ENCODE data around the gene HSD11B1L. TPM values are rescaled to one million over a fixed set of nuclear protein-coding genes. Genes with fewer than 3 reads are reported as not detected.

Gene HSD11B1L
- total and polyA plus RNA-seq, 2 donors (not counting 1 experiment from before 2014, with no cell fraction given): 1.8 to 4.6 TPM

DNA sequence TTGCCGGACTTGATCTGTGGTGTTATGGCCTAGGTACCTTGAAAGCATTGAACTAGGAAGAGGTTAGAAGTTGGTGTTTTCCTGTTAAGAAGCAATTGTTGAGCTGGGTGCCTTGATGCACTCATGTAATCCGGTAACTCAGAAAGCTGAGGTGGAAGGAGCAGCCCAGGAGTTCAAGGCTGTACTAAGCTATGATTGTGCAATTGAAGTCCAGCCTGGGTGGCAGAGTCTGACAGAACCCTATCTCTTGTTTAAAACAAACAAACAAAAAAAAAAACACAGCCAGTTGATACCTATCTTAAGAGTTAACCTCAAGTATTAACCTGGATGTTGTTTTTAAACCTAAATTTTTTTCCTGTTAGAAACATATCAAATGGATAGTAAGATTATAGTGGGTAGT lies 38.6 kb upstream of the HSD11B1L start:
- no peak overlapping the region for H3K4me2 ChIP-seq (replicated peaks; ENCODE audit: low read depth, low read length, poor library complexity, severe bottlenecking)
- no peak overlapping the region for H3K27ac ChIP-seq (ENCODE audit: low read length in 2 of 2)
- TF ChIP-seq, protein P1, sequence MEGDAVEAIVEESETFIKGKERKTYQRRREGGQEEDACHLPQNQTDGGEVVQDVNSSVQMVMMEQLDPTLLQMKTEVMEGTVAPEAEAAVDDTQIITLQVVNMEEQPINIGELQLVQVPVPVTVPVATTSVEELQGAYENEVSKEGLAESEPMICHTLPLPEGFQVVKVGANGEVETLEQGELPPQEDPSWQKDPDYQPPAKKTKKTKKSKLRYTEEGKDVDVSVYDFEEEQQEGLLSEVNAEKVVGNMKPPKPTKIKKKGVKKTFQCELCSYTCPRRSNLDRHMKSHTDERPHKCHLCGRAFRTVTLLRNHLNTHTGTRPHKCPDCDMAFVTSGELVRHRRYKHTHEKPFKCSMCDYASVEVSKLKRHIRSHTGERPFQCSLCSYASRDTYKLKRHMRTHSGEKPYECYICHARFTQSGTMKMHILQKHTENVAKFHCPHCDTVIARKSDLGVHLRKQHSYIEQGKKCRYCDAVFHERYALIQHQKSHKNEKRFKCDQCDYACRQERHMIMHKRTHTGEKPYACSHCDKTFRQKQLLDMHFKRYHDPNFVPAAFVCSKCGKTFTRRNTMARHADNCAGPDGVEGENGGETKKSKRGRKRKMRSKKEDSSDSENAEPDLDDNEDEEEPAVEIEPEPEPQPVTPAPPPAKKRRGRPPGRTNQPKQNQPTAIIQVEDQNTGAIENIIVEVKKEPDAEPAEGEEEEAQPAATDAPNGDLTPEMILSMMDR (IDR thresholded peaks at IDR 0.05): no peak
- no peak for TF ChIP-seq EZH2 (IDR thresholded peaks at IDR 0.05; ENCODE audit: borderline replicate concordance, insufficient read depth, low read depth, low read length, poor library complexity, severe bottlenecking)
- peaks cover 2 to 57% of the 10 kb centered on the region in 2 experiments for H3K36me3 ChIP-seq (replicated peaks in 1 of 2; ENCODE audit: control extremely low read depth in 1 of 2, control insufficient read depth in 1 of 2, extremely low read depth in 1 of 2, insufficient read depth in 2 of 2, low read length in 1 of 2)
- H4K20me1 ChIP-seq (ENCODE audit: control insufficient read depth, insufficient read depth, low read length, poor library complexity, severe bottlenecking): peaks cover 97% of the 10 kb centered on the region
- DNase-seq (no peak), ATAC-seq (ENCODE audit: low read depth) (no peak)
- intact Hi-C loops (cut with micrococcal nuclease): no loop called here
- H3K27ac Mint-ChIP-seq: no peak overlapping the region
- CTCF ChIA-PET: interaction anchor here (0.6 to 1.0 kb wide), 2 partner anchors 30 to 1312 kb away, joined by 3 read pairs; no protein-coding TSS in a partner anchor
- H3K79me2 ChIP-seq (ENCODE audit: control insufficient read depth, insufficient read depth, low read length): peaks cover 100% of the 10 kb centered on the region
- H3K4me3 ChIP-seq (ENCODE audit: control extremely low read depth in 1 of 5, extremely low read depth in 1 of 5, insufficient read depth in 1 of 5, low read depth in 2 of 5, low read length in 4 of 5): no peak overlapping the region
- H2AFZ ChIP-seq (ENCODE audit: insufficient read depth, low read depth, low read length, poor library complexity, severe bottlenecking): no peak overlapping the region
- no peaks in the 10 kb centered on the region for H3K4me1 ChIP-seq (ENCODE audit: control insufficient read depth in 2 of 2, insufficient read depth in 2 of 2, low read length in 2 of 2)
- POLR2A ChIA-PET: no interaction called here
- H3K27me3 Mint-ChIP-seq: no peaks in the 10 kb centered on the region
- no peaks in the 10 kb centered on the region for H3K9me3 ChIP-seq (ENCODE audit: control extremely low read depth in 1 of 3, control insufficient read depth in 2 of 3, insufficient read depth in 1 of 3, low read length in 2 of 3)
- 100% methylated on average over 1 of the region's 2 CpGs for WGBS (ENCODE audit: insufficient coverage)
- no peak overlapping the region for H3K4me3 Mint-ChIP-seq
- no peaks in the 10 kb centered on the region for H3K9me3 Mint-ChIP-seq (ENCODE audit: insufficient read depth)
- no peaks in the 10 kb centered on the region for H3K27me3 ChIP-seq (replicated peaks in 1 of 4; ENCODE audit: control extremely low read depth in 1 of 4, control insufficient read depth in 3 of 4, insufficient read depth in 4 of 4, low read length in 3 of 4)
- H3K9ac ChIP-seq (ENCODE audit: low read length): no peak overlapping the region
- H3K4me1 Mint-ChIP-seq: peaks cover 20% of the 10 kb centered on the region

DNA sequence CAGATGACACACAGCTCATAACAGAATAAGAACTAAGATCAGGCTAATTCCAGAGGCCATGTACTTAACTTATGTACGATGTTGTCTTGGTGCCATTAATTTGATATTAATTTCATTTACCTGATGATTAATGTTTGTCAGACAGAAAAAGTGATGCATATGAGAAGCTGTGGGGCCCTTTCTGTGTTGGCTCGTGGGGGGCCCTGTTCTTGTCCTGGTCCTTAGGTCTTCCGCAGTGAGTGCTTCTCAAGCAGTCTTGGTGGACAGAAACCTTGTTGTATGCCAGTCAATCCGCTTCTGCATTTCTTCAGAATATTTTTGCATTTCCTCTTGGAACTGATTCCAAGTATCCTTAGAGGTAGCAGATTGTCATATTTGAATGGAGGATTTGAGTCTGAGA lies 37.8 kb upstream of the HSD11B1L start:
- H4K20me1 ChIP-seq (ENCODE audit: control insufficient read depth, insufficient read depth, low read length, poor library complexity, severe bottlenecking): peaks cover 97% of the 10 kb centered on the region
- no peak overlapping the region for H2AFZ ChIP-seq (ENCODE audit: insufficient read depth, low read depth, low read length, poor library complexity, severe bottlenecking)
- DNase-seq (no peak), ATAC-seq (ENCODE audit: low read depth) (no peak)
- H3K36me3 ChIP-seq (replicated peaks in 1 of 2; ENCODE audit: control extremely low read depth in 1 of 2, control insufficient read depth in 1 of 2, extremely low read depth in 1 of 2, insufficient read depth in 2 of 2, low read length in 1 of 2): peaks cover 0 to 66% of the 10 kb centered on the region in 2 experiments
- H3K27me3 ChIP-seq (replicated peaks in 1 of 4; ENCODE audit: control extremely low read depth in 1 of 4, control insufficient read depth in 3 of 4, insufficient read depth in 4 of 4, low read length in 3 of 4): no peaks in the 10 kb centered on the region
- Mint-ChIP-seq H3K4me1 (peaks cover 13% of the 10 kb centered on the region), H3K4me3 (no peak overlapping the region), H3K27me3 (no peaks in the 10 kb centered on the region), H3K9me3 (ENCODE audit: insufficient read depth) (no peaks in the 10 kb centered on the region), H3K27ac (no peak overlapping the region)
- no peaks in the 10 kb centered on the region for H3K4me1 ChIP-seq (ENCODE audit: control insufficient read depth in 2 of 2, insufficient read depth in 2 of 2, low read length in 2 of 2)
- ChIA-PET CTCF (interaction anchor here (0.6 kb wide), 1 partner anchor 1312 kb away, joined by 3 read pairs; no protein-coding TSS in a partner anchor), POLR2A (no interaction called here)
- no peaks in the 10 kb centered on the region for H3K9me3 ChIP-seq (ENCODE audit: control extremely low read depth in 1 of 3, control insufficient read depth in 2 of 3, insufficient read depth in 1 of 3, low read length in 2 of 3)
- H3K79me2 ChIP-seq (ENCODE audit: control insufficient read depth, insufficient read depth, low read length): peaks cover 98% of the 10 kb centered on the region
- no peak overlapping the region for H3K9ac ChIP-seq (ENCODE audit: low read length)
- no peak overlapping the region for H3K27ac ChIP-seq (ENCODE audit: low read length in 2 of 2)
- no peak overlapping the region for H3K4me3 ChIP-seq (ENCODE audit: control extremely low read depth in 1 of 5, extremely low read depth in 1 of 5, insufficient read depth in 1 of 5, low read depth in 2 of 5, low read length in 4 of 5)
- TF ChIP-seq, protein P1 (IDR thresholded peaks at IDR 0.05): no peak
- TF ChIP-seq EZH2 (IDR thresholded peaks at IDR 0.05; ENCODE audit: borderline replicate concordance, insufficient read depth, low read depth, low read length, poor library complexity, severe bottlenecking): no peak
- H3K4me2 ChIP-seq (replicated peaks; ENCODE audit: low read depth, low read length, poor library complexity, severe bottlenecking): no peak overlapping the region
- 91% methylated on average over 3 of the region's 4 CpGs for WGBS (ENCODE audit: insufficient coverage)
- intact Hi-C loops (cut with micrococcal nuclease): no loop called here
